ENCODE data around the gene AQP5.

- TF ChIP-seq, protein P1, sequence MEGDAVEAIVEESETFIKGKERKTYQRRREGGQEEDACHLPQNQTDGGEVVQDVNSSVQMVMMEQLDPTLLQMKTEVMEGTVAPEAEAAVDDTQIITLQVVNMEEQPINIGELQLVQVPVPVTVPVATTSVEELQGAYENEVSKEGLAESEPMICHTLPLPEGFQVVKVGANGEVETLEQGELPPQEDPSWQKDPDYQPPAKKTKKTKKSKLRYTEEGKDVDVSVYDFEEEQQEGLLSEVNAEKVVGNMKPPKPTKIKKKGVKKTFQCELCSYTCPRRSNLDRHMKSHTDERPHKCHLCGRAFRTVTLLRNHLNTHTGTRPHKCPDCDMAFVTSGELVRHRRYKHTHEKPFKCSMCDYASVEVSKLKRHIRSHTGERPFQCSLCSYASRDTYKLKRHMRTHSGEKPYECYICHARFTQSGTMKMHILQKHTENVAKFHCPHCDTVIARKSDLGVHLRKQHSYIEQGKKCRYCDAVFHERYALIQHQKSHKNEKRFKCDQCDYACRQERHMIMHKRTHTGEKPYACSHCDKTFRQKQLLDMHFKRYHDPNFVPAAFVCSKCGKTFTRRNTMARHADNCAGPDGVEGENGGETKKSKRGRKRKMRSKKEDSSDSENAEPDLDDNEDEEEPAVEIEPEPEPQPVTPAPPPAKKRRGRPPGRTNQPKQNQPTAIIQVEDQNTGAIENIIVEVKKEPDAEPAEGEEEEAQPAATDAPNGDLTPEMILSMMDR (IDR thresholded peaks at IDR 0.05): no peak
- TF ChIP-seq POLR2A (IDR thresholded peaks at IDR 0.05): no peak
- no peak for TF ChIP-seq POLR2AphosphoS5 (IDR thresholded peaks at IDR 0.05)
- no peak for TF ChIP-seq EP300 (IDR thresholded peaks at IDR 0.05)
These were observed 12.5 kb upstream of the AQP5 start for GRCh38 chr12:49948866-49949845.

Measured in gastroesophageal sphincter (tissue), 3 donors.